Activated naive CD8-positive, alpha-beta T cell treated with anti-CD3 and anti-CD28 coated beads, Interleukin-2, amount 50 U/mL, for 24 hours (primary cell): ENCODE data around the gene SLC30A5.

Experiments used
- ATAC-seq: fragments of 150-1000 bp; cut with Tn5 transposase; one replicate; pipeline ENCODE4 v1.10.0; 2021
- DNase-seq: peaks from one replicate; pipeline ENCODE4 v3.0.0; 2021
- H3K27ac Mint-ChIP-seq: one replicate; pipeline ENCODE4 v1.8.0; 2021; ENCODE audit warnings: mild to moderate bottlenecking, mixed read lengths
- H3K27me3 Mint-ChIP-seq: one replicate; pipeline ENCODE4 v1.8.0; 2021; ENCODE audit warnings: mixed read lengths
- H3K36me3 Mint-ChIP-seq: one replicate; pipeline ENCODE4 v1.8.0; 2021; ENCODE audit warnings: low read depth, mixed read lengths
- H3K4me1 Mint-ChIP-seq: one replicate; pipeline ENCODE4 v1.8.0; 2021; ENCODE audit warnings: mixed read lengths
- H3K4me3 Mint-ChIP-seq: one replicate; pipeline ENCODE4 v1.8.0; 2021; ENCODE audit warnings: mild to moderate bottlenecking, moderate library complexity, mixed read lengths
- H3K9me3 Mint-ChIP-seq: one replicate; pipeline ENCODE4 v1.8.0; 2021; ENCODE audit warnings: mixed read lengths

Gene SLC30A5

GRCh38 chr5:69167493-69167855 is 73.7 kb downstream of the SLC30A5 start:
- no peaks in the 10 kb centered on the region for H3K27me3 Mint-ChIP-seq
- peak overlapping the region; percentile 94 for H3K4me3 Mint-ChIP-seq
- H3K4me1 Mint-ChIP-seq: peaks cover 33% of the 10 kb centered on the region

DNA sequence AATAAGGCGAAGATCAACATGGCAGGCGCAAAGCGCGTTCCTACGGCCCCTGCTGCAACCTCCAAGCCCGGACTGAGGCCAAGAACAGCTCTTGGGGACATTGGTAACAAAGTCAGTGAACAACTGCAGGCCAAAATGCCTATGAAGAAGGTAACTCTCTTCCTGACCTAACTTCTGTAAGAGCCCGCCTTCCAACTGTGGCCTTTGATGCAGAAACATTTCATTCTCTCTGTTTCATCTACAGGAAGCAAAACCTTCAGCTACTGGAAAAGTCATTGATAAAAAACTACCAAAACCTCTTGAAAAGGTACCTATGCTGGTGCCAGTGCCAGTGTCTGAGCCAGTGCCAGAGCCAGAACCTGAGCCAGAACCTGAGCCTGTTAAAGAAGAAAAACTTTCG is 74.1 kb downstream of the SLC30A5 start:
- H3K4me1 Mint-ChIP-seq: peaks cover 33% of the 10 kb centered on the region
- DNase-seq: no peak
- H3K36me3 Mint-ChIP-seq: peaks cover 55% of the 10 kb centered on the region
- no peaks in the 10 kb centered on the region for H3K27me3 Mint-ChIP-seq
- peak overlapping the region; percentile 94 for H3K4me3 Mint-ChIP-seq
- H3K27ac Mint-ChIP-seq: peak overlapping the region; percentile 89
- H3K9me3 Mint-ChIP-seq: no peaks in the 10 kb centered on the region
- ATAC-seq: no peak

More at GRCh38 chr5:69167493-69167855, 73.7 kb downstream of the SLC30A5 start:
- DNase-seq (no peak), ATAC-seq (no peak)
- H3K36me3 Mint-ChIP-seq: peaks cover 53% of the 10 kb centered on the region
- H3K27ac Mint-ChIP-seq: peak overlapping the region; percentile 89
- H3K9me3 Mint-ChIP-seq: no peaks in the 10 kb centered on the region

DNA sequence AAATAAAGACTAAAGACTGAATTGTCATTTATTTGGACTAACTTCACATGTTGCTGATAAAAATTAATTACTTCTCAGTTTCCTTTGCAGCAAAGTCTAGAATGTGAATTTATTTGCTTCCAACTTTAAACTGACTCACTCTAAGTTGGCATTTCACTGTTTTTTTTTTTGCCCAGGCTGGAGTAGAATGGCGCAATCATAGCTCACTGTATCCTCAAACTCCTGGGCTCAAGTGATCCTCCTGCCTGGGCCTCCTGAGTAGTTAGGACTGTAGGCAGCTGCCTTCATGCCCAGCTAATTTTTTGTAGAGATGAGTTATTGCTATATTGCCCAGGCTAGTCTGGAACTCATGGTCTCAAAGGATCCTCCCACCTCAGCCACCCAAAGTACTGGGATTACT is 76.7 kb downstream of the SLC30A5 start:
- no peak overlapping the region for H3K27ac Mint-ChIP-seq
- H3K4me3 Mint-ChIP-seq: no peak overlapping the region
- no peak for ATAC-seq
- H3K9me3 Mint-ChIP-seq: no peaks in the 10 kb centered on the region
- no peak for DNase-seq
- no peaks in the 10 kb centered on the region for H3K27me3 Mint-ChIP-seq
- peaks cover 79% of the 10 kb centered on the region for H3K36me3 Mint-ChIP-seq
- H3K4me1 Mint-ChIP-seq: peaks cover 33% of the 10 kb centered on the region

- ATAC-seq: no peak
- H3K4me1 Mint-ChIP-seq: peaks cover 30% of the 10 kb centered on the region
Measured at GRCh38 chr5:69170969-69171368, 77.2 kb downstream of the SLC30A5 start.

More at GRCh38 chr5:69170969-69171368, 77.2 kb downstream of the SLC30A5 start:
- H3K4me3 Mint-ChIP-seq: no peak overlapping the region
- H3K27me3 Mint-ChIP-seq: no peaks in the 10 kb centered on the region
- H3K27ac Mint-ChIP-seq: no peak overlapping the region
- H3K36me3 Mint-ChIP-seq: peaks cover 83% of the 10 kb centered on the region
- no peaks in the 10 kb centered on the region for H3K9me3 Mint-ChIP-seq
- DNase-seq: no peak
